IgD-negative memory B cell (primary cell): ENCODE data around the gene KLHL40. TPM values are rescaled to one million over a fixed set of nuclear protein-coding genes. Genes with fewer than 3 reads are reported as not detected.
A peak's percentile ranks its signal among the peaks of the same experiment; 100 is the strongest.

Experiments
- H3K27ac Mint-ChIP-seq, 3 donors: one replicate each; pipeline ENCODE4 v1.8.0; 2020 to 2022; ENCODE audit warnings: mild to moderate bottlenecking in 3 of 3, mixed read lengths in 3 of 3, moderate library complexity in 1 of 3
- H3K27me3 Mint-ChIP-seq: one replicate; pipeline ENCODE4 v1.8.0; 2021; ENCODE audit warnings: mixed read lengths
- H3K36me3 Mint-ChIP-seq: one replicate; pipeline ENCODE4 v1.8.0; 2020; ENCODE audit warnings: mild to moderate bottlenecking, mixed read lengths
- H3K4me1 Mint-ChIP-seq, 3 donors: one replicate each; pipeline ENCODE4 v1.8.0; 2020 to 2022; ENCODE audit warnings: mixed read lengths in 3 of 3, mild to moderate bottlenecking in 1 of 3
- H3K4me3 Mint-ChIP-seq, 4 donors: one replicate each; pipeline ENCODE4 v1.8.0; 2020 to 2022; ENCODE audit warnings: mild to moderate bottlenecking in 4 of 4, mixed read lengths in 4 of 4, moderate library complexity in 3 of 4
- H3K9me3 Mint-ChIP-seq, 3 donors: one replicate each; pipeline ENCODE4 v1.8.0; 2020 to 2021; ENCODE audit warnings: mixed read lengths in 3 of 3, mild to moderate bottlenecking in 1 of 3
- polyA plus RNA-seq: library from polyadenylated mRNA; unstranded; fragments of 300-500 nt; fragmentation: Illumina TruSeq; gene quantifications from one replicate; pipeline ENCODE4 v1.2.3, GENCODE V29; 2021

Gene KLHL40
- polyA plus RNA-seq, 1 donor from 2014 or later: not detected

- Mint-ChIP-seq H3K9me3 (no peaks in the 10 kb centered on the region), H3K4me3 (no peak overlapping the region), H3K4me1 (peaks cover 0 to 3% (median 1%) of the 10 kb centered on the region in 3 donors), H3K27ac (no peak overlapping the region), H3K27me3 (peaks cover 6% of the 10 kb centered on the region), H3K36me3 (no peaks in the 10 kb centered on the region)
Measured at GRCh38 chr3:42699511-42699971, 14.2 kb downstream of the KLHL40 start.

- H3K4me3 Mint-ChIP-seq: no peak overlapping the region
- H3K27ac Mint-ChIP-seq: no peak overlapping the region
- H3K27me3 Mint-ChIP-seq: peaks cover 6% of the 10 kb centered on the region
- H3K9me3 Mint-ChIP-seq: no peaks in the 10 kb centered on the region
- peaks cover 0 to 3% (median 1%) of the 10 kb centered on the region in 3 donors for H3K4me1 Mint-ChIP-seq
- no peaks in the 10 kb centered on the region for H3K36me3 Mint-ChIP-seq
Measured at GRCh38 chr3:42700366-42701288, 15.3 kb downstream of the KLHL40 start.

GRCh38 chr3:42701371-42702065 lies 16.2 kb downstream of the KLHL40 start:
- no peak overlapping the region for H3K4me3 Mint-ChIP-seq
- peaks cover 0 to 3% (median 1%) of the 10 kb centered on the region in 3 donors for H3K4me1 Mint-ChIP-seq
- H3K9me3 Mint-ChIP-seq: no peaks in the 10 kb centered on the region
- H3K36me3 Mint-ChIP-seq: no peaks in the 10 kb centered on the region
- no peak overlapping the region for H3K27ac Mint-ChIP-seq
- peaks cover 6% of the 10 kb centered on the region for H3K27me3 Mint-ChIP-seq

- no peak within 1 kb of the TSS for H3K27ac Mint-ChIP-seq
- no peaks in the 10 kb centered on the region for H3K36me3 Mint-ChIP-seq
- peaks cover 7% of the 10 kb centered on the region for H3K27me3 Mint-ChIP-seq
- no peaks in the 10 kb centered on the region for H3K9me3 Mint-ChIP-seq
- peaks cover 0 to 3% (median 1%) of the 10 kb centered on the region in 3 donors for H3K4me1 Mint-ChIP-seq
- no peak within 1 kb of the TSS for H3K4me3 Mint-ChIP-seq
Measured at GRCh38 chr3:42702066-42702951, 17.0 kb downstream of the KLHL40 start, which contains the start of gene HHATL. HHATL (minus strand) TSS chr3:42702798; CDS start chr3:42700826, 1,972 bp downstream.

- peaks cover 7% of the 10 kb centered on the region for H3K27me3 Mint-ChIP-seq
- H3K4me1 Mint-ChIP-seq: peaks cover 0 to 3% (median 1%) of the 10 kb centered on the region in 3 donors
- no peak overlapping the region for H3K27ac Mint-ChIP-seq
- no peaks in the 10 kb centered on the region for H3K36me3 Mint-ChIP-seq
- H3K9me3 Mint-ChIP-seq: no peaks in the 10 kb centered on the region
- no peak overlapping the region for H3K4me3 Mint-ChIP-seq
Measured at GRCh38 chr3:42702982-42703694, 17.8 kb downstream of the KLHL40 start.

GRCh38 chr3:42703695-42704025 lies 18.3 kb downstream of the KLHL40 start:
- Mint-ChIP-seq H3K4me3 (no peak overlapping the region), H3K27ac (no peak overlapping the region), H3K9me3 (no peaks in the 10 kb centered on the region), H3K36me3 (no peaks in the 10 kb centered on the region), H3K27me3 (peaks cover 7% of the 10 kb centered on the region), H3K4me1 (peaks cover 0 to 3% (median 1%) of the 10 kb centered on the region in 3 donors)

GRCh38 chr3:42704136-42704841 lies 19.0 kb downstream of the KLHL40 start:
- Mint-ChIP-seq H3K27me3 (peaks cover 7% of the 10 kb centered on the region), H3K4me3 (no peak overlapping the region), H3K27ac (peak overlapping the region in 1 of 3 donors; percentile 1), H3K4me1 (peaks cover 0 to 3% (median 0%) of the 10 kb centered on the region in 3 donors), H3K36me3 (no peaks in the 10 kb centered on the region), H3K9me3 (no peaks in the 10 kb centered on the region)

GRCh38 chr3:42705058-42705767 lies 19.9 kb downstream of the KLHL40 start:
- peak overlapping the region in 1 of 3 donors; percentile 1 for H3K27ac Mint-ChIP-seq
- H3K27me3 Mint-ChIP-seq: peaks cover 6% of the 10 kb centered on the region
- H3K36me3 Mint-ChIP-seq: no peaks in the 10 kb centered on the region
- H3K4me1 Mint-ChIP-seq: peaks cover 0 to under 1% (median 0%) of the 10 kb centered on the region in 3 donors
- H3K4me3 Mint-ChIP-seq: no peak overlapping the region
- no peaks in the 10 kb centered on the region for H3K9me3 Mint-ChIP-seq

GRCh38 chr3:42705962-42706585 lies 20.7 kb downstream of the KLHL40 start:
- H3K4me1 Mint-ChIP-seq: no peaks in the 10 kb centered on the region
- H3K27ac Mint-ChIP-seq: no peak overlapping the region
- H3K27me3 Mint-ChIP-seq: peaks cover 4% of the 10 kb centered on the region
- H3K9me3 Mint-ChIP-seq: no peaks in the 10 kb centered on the region
- no peaks in the 10 kb centered on the region for H3K36me3 Mint-ChIP-seq
- no peak overlapping the region for H3K4me3 Mint-ChIP-seq

- H3K27ac Mint-ChIP-seq: no peak overlapping the region
- H3K4me3 Mint-ChIP-seq: no peak overlapping the region
- no peaks in the 10 kb centered on the region for H3K36me3 Mint-ChIP-seq
- H3K4me1 Mint-ChIP-seq: no peaks in the 10 kb centered on the region
- peaks cover 4% of the 10 kb centered on the region for H3K27me3 Mint-ChIP-seq
- no peaks in the 10 kb centered on the region for H3K9me3 Mint-ChIP-seq
Measured at GRCh38 chr3:42706721-42707619, 21.6 kb downstream of the KLHL40 start.

GRCh38 chr3:42707620-42708355 lies 22.5 kb downstream of the KLHL40 start:
- Mint-ChIP-seq H3K4me3 (no peak overlapping the region), H3K4me1 (peaks cover 0 to 1% (median 0%) of the 10 kb centered on the region in 3 donors), H3K27ac (no peak overlapping the region), H3K36me3 (no peaks in the 10 kb centered on the region), H3K27me3 (peaks cover 4% of the 10 kb centered on the region), H3K9me3 (no peaks in the 10 kb centered on the region)
